ENCODE results near the gene ISOC2. TPM values are rescaled to one million over a fixed set of nuclear protein-coding genes. Genes with fewer than 3 reads are reported as not detected.

The ISOC2 gene
- total RNA-seq, 4 donors from 2014 or later, result 71.1 to 142 (median 97.6) TPM

GRCh38 chr19:55482967-55483705 lies 21.7 kb upstream of the ISOC2 start:
- TF ChIP-seq EP300 (IDR thresholded peaks at IDR 0.05; ENCODE audit: low read depth) (no peak), POLR2AphosphoS5 (IDR thresholded peaks at IDR 0.05) (no peak), POLR2A (IDR thresholded peaks at IDR 0.05) (no peak), CTCF (IDR thresholded peaks at IDR 0.05) (no peak)
- no peak overlapping the region for H3K4me3 ChIP-seq
- H3K36me3 ChIP-seq, result no peaks in the 10 kb centered on the region
- in situ Hi-C loops (cut with MboI; ENCODE audit: low pct_ligation_motif_present in 1 of 4, low pct_unique_long_range_greater_than_20kb in 1 of 4, low sequenced_read_pairs in 3 of 4) (no loop called here), intact Hi-C loops (cut with DNase I; ENCODE audit: low total_unique reads) (no loop called here)
- peaks cover 10% of the 10 kb centered on the region for H3K27me3 ChIP-seq
- DNase-seq, result no peak
- no peak overlapping the region for H3K27ac ChIP-seq
- 94% methylated on average over 46 of the region's 47 CpGs; no CpG with 5 or more reads in 1 of the 2 donors for WGBS, 2 donors (ENCODE audit: low coverage in 1 of 2)
- peaks cover 33 to 45% (median 40%) of the 10 kb centered on the region in 4 donors for H3K4me1 ChIP-seq
- H3K9me3 ChIP-seq, result no peaks in the 10 kb centered on the region

DNA sequence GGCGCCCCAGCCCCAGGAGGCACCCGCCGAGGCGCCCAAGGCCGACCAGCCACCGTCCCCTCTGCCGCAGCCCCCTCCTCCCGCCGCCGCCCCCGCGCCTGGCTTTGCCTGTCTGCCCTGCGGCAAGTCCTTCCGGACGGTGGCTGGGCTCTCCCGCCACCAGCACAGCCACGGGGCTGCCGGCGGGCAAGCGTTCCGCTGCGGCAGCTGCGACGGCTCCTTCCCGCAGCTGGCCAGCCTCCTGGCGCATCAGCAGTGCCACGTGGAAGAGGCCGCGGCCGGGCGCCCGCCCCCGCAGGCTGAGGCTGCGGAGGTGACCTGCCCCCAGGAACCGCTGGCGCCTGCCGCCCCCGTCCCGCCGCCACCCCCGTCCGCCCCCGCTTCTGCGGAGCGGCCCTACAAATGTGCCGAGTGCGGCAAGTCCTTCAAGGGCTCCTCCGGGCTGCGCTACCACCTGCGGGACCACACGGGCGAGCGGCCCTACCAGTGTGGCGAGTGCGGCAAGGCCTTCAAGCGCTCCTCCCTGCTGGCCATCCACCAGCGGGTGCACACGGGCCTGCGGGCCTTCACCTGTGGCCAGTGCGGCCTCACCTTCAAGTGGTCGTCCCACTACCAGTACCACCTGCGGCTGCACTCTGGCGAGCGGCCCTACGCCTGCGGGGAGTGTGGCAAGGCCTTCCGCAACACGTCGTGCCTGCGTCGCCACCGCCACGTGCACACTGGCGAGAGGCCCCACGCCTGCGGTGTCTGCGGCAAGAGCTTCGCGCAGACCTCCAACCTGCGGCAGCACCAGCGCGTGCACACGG lies 20.9 kb upstream of the ISOC2 start:
- DNase-seq, result no peak
- peaks cover 29 to 47% (median 41%) of the 10 kb centered on the region in 4 donors for H3K4me1 ChIP-seq

GRCh38 chr19:55481794-55482155 lies 20.3 kb upstream of the ISOC2 start:
- DNase-seq, result no peak
- no peak for TF ChIP-seq EP300 (IDR thresholded peaks at IDR 0.05; ENCODE audit: low read depth)
- TF ChIP-seq CTCF (IDR thresholded peaks at IDR 0.05), result no peak
- TF ChIP-seq POLR2AphosphoS5 (IDR thresholded peaks at IDR 0.05), result no peak
- TF ChIP-seq POLR2A (IDR thresholded peaks at IDR 0.05), result no peak
- peaks cover 10% of the 10 kb centered on the region for H3K27me3 ChIP-seq
- WGBS, 2 donors (ENCODE audit: low coverage in 1 of 2), result 95% methylated on average over 18 of the region's 40 CpGs; no CpG with 5 or more reads in 1 of the 2 donors
- peaks cover 23 to 43% (median 38%) of the 10 kb centered on the region in 4 donors for H3K4me1 ChIP-seq
- no peaks in the 10 kb centered on the region for H3K9me3 ChIP-seq
- no peaks in the 10 kb centered on the region for H3K36me3 ChIP-seq
- no peak overlapping the region for H3K4me3 ChIP-seq
- intact Hi-C loops (cut with DNase I; ENCODE audit: low total_unique reads), result no loop called here
- H3K27ac ChIP-seq, result no peak overlapping the region
- in situ Hi-C loops (cut with MboI; ENCODE audit: low pct_ligation_motif_present in 1 of 4, low pct_unique_long_range_greater_than_20kb in 1 of 4, low sequenced_read_pairs in 3 of 4), result no loop called here

More for the DNA sequence above, 20.9 kb upstream of the ISOC2 start:
- intact Hi-C loops (cut with DNase I; ENCODE audit: low total_unique reads), result no loop called here
- Histone ChIP-seq H3K4me3 (no peak overlapping the region), H3K27ac (no peak overlapping the region), H3K27me3 (peaks cover 10% of the 10 kb centered on the region), H3K9me3 (no peaks in the 10 kb centered on the region), H3K36me3 (no peaks in the 10 kb centered on the region)
- in situ Hi-C loops (cut with MboI; ENCODE audit: low pct_ligation_motif_present in 1 of 4, low pct_unique_long_range_greater_than_20kb in 1 of 4, low sequenced_read_pairs in 3 of 4), result no loop called here
- TF ChIP-seq EP300 (IDR thresholded peaks at IDR 0.05; ENCODE audit: low read depth) (no peak), POLR2AphosphoS5 (IDR thresholded peaks at IDR 0.05) (no peak), POLR2A (IDR thresholded peaks at IDR 0.05) (no peak), CTCF (IDR thresholded peaks at IDR 0.05) (no peak)
- 93% methylated on average over 69 of the region's 83 CpGs; no CpG with 5 or more reads in 1 of the 2 donors for WGBS, 2 donors (ENCODE audit: low coverage in 1 of 2)

- H3K4me1 ChIP-seq, result peaks cover 18 to 38% (median 34%) of the 10 kb centered on the region in 4 donors
- H3K4me3 ChIP-seq, result no peak overlapping the region
- TF ChIP-seq POLR2AphosphoS5 (IDR thresholded peaks at IDR 0.05) (no peak), CTCF (IDR thresholded peaks at IDR 0.05) (no peak), POLR2A (IDR thresholded peaks at IDR 0.05) (no peak), EP300 (IDR thresholded peaks at IDR 0.05; ENCODE audit: low read depth) (no peak)
- WGBS, 2 donors (ENCODE audit: low coverage in 1 of 2), result 90 to 96% methylated on average over 2 to 49 of the region's 52 CpGs
- H3K9me3 ChIP-seq, result no peaks in the 10 kb centered on the region
- H3K27ac ChIP-seq, result no peak overlapping the region
- in situ Hi-C loops (cut with MboI; ENCODE audit: low pct_ligation_motif_present in 1 of 4, low pct_unique_long_range_greater_than_20kb in 1 of 4, low sequenced_read_pairs in 3 of 4), result no loop called here
- peaks cover 10% of the 10 kb centered on the region for H3K27me3 ChIP-seq
- no peak for DNase-seq
- intact Hi-C loops (cut with DNase I; ENCODE audit: low total_unique reads), result no loop called here
- no peaks in the 10 kb centered on the region for H3K36me3 ChIP-seq
Observed at GRCh38 chr19:55481148-55481793, 19.8 kb upstream of the ISOC2 start.

All from transverse colon (tissue), 4 donors.